Left lung (tissue), 10 donors: ENCODE data around the gene FLRT1. TPM values are rescaled to one million over a fixed set of nuclear protein-coding genes. Genes with fewer than 3 reads are reported as not detected.

Experiments used
- ATAC-seq: fragments of 200-7000 bp; cut with Tn5 transposase; one replicate; pipeline ENCODE4 v1.9.1; 2020; ENCODE audit warnings: moderate library complexity
- DNase-seq, 4 donors: peaks; one replicate each; pipeline ENCODE4 v3.0.0-alpha.2; 2013 to 2020
- H3K27ac ChIP-seq, 2 donors: fragments of 200-600 bp; sonication (generic) in 1 of 2; one replicate each; pipeline versions ENCODE4 v1.5.0 to v1.8.0; 2020 to 2021
- H3K27me3 ChIP-seq, 2 donors: fragments of 200-600 bp; sonication (generic) in 1 of 2; one replicate each; pipeline versions ENCODE4 v1.5.0 to v1.8.0; 2020 to 2021
- H3K36me3 ChIP-seq, 2 donors: fragments of 200-600 bp; sonication (generic) in 1 of 2; one replicate each; pipeline versions ENCODE4 v1.5.0 to v1.8.0; 2020 to 2021
- H3K4me1 ChIP-seq, 2 donors: fragments of 200-600 bp; one replicate each; pipeline ENCODE4 v1.8.0; 2021
- H3K4me3 ChIP-seq, 2 donors: fragments of 200-600 bp; sonication (generic) in 1 of 2; one replicate each; pipeline versions ENCODE4 v1.5.0 to v1.8.0; 2020 to 2021; ENCODE audit warnings: mild to moderate bottlenecking in 1 of 2
- H3K9me3 ChIP-seq, 2 donors: fragments of 200-600 bp; sonication (generic) in 1 of 2; one replicate each; pipeline versions ENCODE4 v1.5.0 to v1.8.0; 2020 to 2021
- intact Hi-C, 2 donors: fragments of 100-400 bp; cut with DNase I; formaldehyde crosslinking; loops; one replicate each; pipeline versions ENCODE4 v1.11.2 to v1.14.2; 2022
- polyA plus RNA-seq, 6 donors: library from polyadenylated mRNA; unstranded; fragments of 120-200 nt; gene quantifications; one replicate each; pipeline ENCODE4 v1.2.1, GENCODE V29; 2013; ENCODE audit not compliant: insufficient read length in 6 of 6
- total RNA-seq, 2 donors: library from RNA; stranded (reverse); fragmentation: NEBNext Ultra II Directional; extraction: Animal tissue kit (Norgen Biotek cat#: 25700); gene quantifications; one replicate each; pipeline ENCODE4 v1.2.1, GENCODE V29; 2021
- TF ChIP-seq, protein P1 (sequence below), 2 donors: fragments of 200-600 bp; sonication (generic) in 1 of 2; IDR thresholded peaks; one replicate each; pipeline versions ENCODE4 v1.5.0 to v1.8.0; 2021; ENCODE audit warnings: antibody characterized with exemption in 2 of 2
- donor health status: DM: no; HTN: yes; CAD: no.
- donor health status: DM: no; HTN: no; CAD: no.

Gene FLRT1
- total and polyA plus RNA-seq, 8 donors = 0.15 to 5.5 (median 3.8) TPM

DNA sequence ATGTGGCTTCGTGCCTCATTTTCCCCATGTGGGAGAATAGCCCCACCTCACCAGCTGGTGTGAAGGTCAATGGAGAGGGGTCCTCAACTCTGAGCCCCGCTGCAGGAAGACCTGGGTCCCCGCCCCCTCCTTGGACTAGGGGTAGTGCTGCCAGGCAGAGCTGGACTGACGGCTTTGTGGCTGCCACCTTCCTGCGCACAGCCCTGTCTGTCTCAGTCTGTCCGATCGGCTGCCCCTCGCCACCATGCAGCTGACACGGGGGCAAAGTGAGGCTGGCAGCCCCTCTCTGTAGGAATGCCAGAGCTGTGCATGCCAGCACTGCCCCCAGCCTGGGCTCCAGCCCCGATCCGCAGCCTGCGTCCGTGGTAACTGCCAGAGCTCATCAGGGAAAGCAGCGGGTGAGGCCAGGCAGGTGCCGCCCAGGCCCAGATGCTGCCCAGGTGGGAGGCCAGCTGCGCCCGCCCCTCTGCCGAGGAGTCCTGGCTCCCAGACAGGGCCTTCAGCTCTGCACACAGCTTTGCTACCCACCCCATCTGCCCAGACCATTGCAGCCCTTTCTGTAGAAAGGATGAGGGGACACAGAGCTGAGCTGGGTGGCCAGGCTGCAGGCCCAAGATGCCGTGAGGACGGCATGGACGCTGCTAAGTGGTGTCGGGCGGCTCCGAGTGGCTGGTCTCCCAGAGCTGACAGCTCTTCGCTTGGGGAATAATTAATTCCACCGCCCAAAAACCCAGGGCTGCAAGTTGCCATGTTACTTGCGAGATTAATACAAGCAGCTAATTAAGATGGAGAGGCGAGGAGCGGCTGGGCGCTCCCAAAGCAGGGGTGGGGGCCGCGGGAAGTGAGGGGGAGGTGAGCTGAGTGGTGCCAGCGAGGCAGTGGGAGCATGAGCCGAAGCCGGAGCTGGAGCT lies 19.5 kb upstream of the FLRT1 start:
- intact Hi-C loops = no loop called here
- DNase-seq (no peak), ATAC-seq (no peak)
- Histone ChIP-seq H3K9me3 (no peaks in the 10 kb centered on the region), H3K27me3 (no peaks in the 10 kb centered on the region), H3K27ac (no peak overlapping the region), H3K36me3 (no peaks in the 10 kb centered on the region), H3K4me3 (no peak overlapping the region), H3K4me1 (no peaks in the 10 kb centered on the region)
- TF ChIP-seq, protein P1, sequence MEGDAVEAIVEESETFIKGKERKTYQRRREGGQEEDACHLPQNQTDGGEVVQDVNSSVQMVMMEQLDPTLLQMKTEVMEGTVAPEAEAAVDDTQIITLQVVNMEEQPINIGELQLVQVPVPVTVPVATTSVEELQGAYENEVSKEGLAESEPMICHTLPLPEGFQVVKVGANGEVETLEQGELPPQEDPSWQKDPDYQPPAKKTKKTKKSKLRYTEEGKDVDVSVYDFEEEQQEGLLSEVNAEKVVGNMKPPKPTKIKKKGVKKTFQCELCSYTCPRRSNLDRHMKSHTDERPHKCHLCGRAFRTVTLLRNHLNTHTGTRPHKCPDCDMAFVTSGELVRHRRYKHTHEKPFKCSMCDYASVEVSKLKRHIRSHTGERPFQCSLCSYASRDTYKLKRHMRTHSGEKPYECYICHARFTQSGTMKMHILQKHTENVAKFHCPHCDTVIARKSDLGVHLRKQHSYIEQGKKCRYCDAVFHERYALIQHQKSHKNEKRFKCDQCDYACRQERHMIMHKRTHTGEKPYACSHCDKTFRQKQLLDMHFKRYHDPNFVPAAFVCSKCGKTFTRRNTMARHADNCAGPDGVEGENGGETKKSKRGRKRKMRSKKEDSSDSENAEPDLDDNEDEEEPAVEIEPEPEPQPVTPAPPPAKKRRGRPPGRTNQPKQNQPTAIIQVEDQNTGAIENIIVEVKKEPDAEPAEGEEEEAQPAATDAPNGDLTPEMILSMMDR (IDR thresholded peaks at IDR 0.05) = no peak

DNA sequence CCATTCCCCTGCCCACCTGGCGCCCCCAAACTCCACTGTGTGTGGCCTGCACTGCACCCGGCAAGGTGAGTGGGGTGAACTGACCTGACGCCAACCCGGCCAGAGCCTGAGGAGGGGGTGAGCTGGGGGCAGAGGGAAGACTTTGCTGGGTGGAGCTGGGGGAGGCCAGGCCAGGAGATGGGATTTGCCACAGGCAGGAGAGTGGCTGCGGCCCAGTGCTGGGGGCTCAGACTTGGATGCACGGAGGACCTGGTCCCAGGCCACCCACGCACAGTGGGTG lies 17.8 kb upstream of the FLRT1 start:
- intact Hi-C loops = no loop called here
- no peak for ATAC-seq
- DNase-seq = no peak

DNA sequence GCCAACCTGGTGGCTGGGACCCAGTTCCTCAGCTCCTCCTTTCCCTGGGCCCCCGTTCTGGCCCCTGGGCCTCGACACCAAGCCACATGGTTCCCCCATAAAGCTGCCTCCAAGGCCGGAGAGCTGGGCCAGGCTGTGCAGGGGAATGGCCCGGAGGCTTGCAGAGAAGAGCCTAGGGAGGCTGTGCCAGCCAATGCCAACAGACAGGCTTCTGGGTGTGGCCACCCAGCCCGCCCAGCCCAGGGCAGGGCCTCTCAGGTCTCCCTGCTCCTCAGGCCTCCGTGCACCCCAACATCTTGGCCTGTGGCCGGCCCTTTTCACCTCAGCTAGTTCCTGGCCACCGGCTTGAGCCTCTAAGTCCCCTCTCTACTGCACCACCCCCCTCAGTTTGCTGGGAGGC lies 17.4 kb upstream of the FLRT1 start:
- ATAC-seq (peak; percentile 33), DNase-seq (no peak)
- intact Hi-C loops = no loop called here
- no peaks in the 10 kb centered on the region for H3K36me3 ChIP-seq
- no peak overlapping the region for H3K27ac ChIP-seq
- H3K9me3 ChIP-seq = no peaks in the 10 kb centered on the region
- no peak overlapping the region for H3K4me3 ChIP-seq
- TF ChIP-seq, protein P1 (IDR thresholded peaks at IDR 0.05) = no peak
- no peaks in the 10 kb centered on the region for H3K4me1 ChIP-seq
- no peaks in the 10 kb centered on the region for H3K27me3 ChIP-seq

More for the DNA sequence above, 17.8 kb upstream of the FLRT1 start:
- Histone ChIP-seq H3K4me1 (no peaks in the 10 kb centered on the region), H3K36me3 (no peaks in the 10 kb centered on the region), H3K9me3 (no peaks in the 10 kb centered on the region), H3K4me3 (no peak overlapping the region), H3K27ac (no peak overlapping the region), H3K27me3 (no peaks in the 10 kb centered on the region)
- TF ChIP-seq, protein P1 (IDR thresholded peaks at IDR 0.05) = no peak

DNA sequence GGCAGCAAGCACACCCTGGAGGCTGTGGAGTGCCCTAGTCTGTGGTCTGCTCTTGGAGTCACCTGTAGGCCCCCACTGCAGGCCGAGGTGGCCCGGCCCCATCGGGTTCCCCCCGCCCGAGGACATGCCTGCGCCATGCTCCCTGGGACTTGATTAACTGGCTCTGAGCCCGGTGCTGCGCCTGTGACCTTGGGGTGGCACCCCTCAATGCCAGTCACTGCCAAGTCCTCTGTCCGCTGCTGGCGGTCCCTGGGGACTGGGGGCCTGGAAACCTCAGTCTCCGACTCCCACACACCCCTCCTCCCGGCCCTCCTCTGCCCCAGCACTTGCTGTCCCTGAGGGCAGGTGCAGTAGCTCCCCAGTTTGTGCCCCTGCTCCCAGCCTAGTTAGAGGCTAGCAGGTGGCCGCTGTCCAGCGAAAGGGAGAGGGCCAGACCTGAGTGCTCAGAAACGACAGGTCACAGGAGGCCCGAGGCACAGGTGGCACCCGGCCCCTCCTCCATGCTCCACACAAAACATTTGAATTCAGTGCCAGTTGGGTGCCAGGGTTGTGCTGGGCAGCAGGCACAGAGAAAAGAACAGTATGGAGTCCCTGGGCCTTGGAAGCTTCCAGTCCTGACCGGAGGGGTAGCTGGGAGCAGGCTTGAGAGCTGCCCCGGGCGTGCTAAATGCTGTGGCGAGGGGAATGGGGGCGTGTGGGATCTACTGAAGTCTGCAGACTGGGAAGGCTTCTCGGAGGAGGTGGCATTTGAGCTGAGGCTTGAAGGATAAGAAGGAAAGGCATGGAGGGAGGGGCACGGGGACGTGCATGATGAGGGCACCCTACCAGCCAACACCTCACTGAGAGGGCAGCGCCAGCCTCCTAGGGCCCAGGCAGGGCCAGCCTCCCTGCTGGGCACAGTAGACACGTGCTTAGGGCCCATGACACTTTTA lies 16.4 kb upstream of the FLRT1 start:
- peak; percentile 45 for ATAC-seq
- Histone ChIP-seq H3K4me1 (no peaks in the 10 kb centered on the region), H3K36me3 (no peaks in the 10 kb centered on the region), H3K27me3 (no peaks in the 10 kb centered on the region), H3K27ac (no peak overlapping the region), H3K4me3 (no peak overlapping the region), H3K9me3 (no peaks in the 10 kb centered on the region)
- TF ChIP-seq, protein P1 (IDR thresholded peaks at IDR 0.05) = no peak
- DNase-seq = peak in 1 of 4 donors; percentile 73
- intact Hi-C loops = no loop called here
